Adipose tissue (tissue), 3 donors: ENCODE data around the gene LRRC59. TPM values are rescaled to one million over a fixed set of nuclear protein-coding genes. Genes with fewer than 3 reads are reported as not detected.

Experiments
- H3K27ac ChIP-seq: one replicate; pipeline ENCODE4 v1.5.1; 2013; ENCODE audit warnings: low read depth, low read length
- WGBS, 3 donors: extraction: QIAGEN DNeasy Blood & Tissue Kit; methylation state at CpG; one replicate each; pipeline ENCODE4 v1.1.7; 2013; 5-methylcytosine and 5-hydroxymethylcytosine counted together
- polyA plus RNA-seq, 3 donors: library from polyadenylated mRNA; stranded (reverse); fragments of 200-250 nt; gene quantifications; one replicate each; pipeline ENCODE4 v1.2.3, GENCODE V29; 2013
- donor health status: healthy with polysubstance abuse.
- donor health status: Bipolar disorder and iron deficiency.
- donor health status: healthy.

Gene LRRC59
- polyA plus RNA-seq, 3 donors: 57.1 to 74.7 (median 63.1) TPM

GRCh38 chr17:50371526-50371925, 25.8 kb downstream of the LRRC59 start:
- 91 to 93% (median 92%) methylated on average over 2 of the region's 2 CpGs for WGBS, 3 donors
- H3K27ac ChIP-seq: no peak overlapping the region

GRCh38 chr17:50370052-50370451, 27.3 kb downstream of the LRRC59 start:
- no peak overlapping the region for H3K27ac ChIP-seq
- 93 to 96% (median 94%) methylated on average over 5 of the region's 5 CpGs for WGBS, 3 donors

- no peak overlapping the region for H3K27ac ChIP-seq
- 46 to 91% (median 89%) methylated on average over 1 of the region's 1 CpG for WGBS, 3 donors
Observed at GRCh38 chr17:50367401-50367800, 29.9 kb downstream of the LRRC59 start.

GRCh38 chr17:50365649-50366393, 31.5 kb downstream of the LRRC59 start:
- 89 to 93% (median 89%) methylated on average over 14 of the region's 14 CpGs for WGBS, 3 donors
- H3K27ac ChIP-seq: no peak overlapping the region

- WGBS, 3 donors: 56 to 82% (median 65%) methylated on average over 2 of the region's 2 CpGs
Observed at GRCh38 chr17:50365165-50365564, 32.2 kb downstream of the LRRC59 start.

GRCh38 chr17:50364715-50365114, 32.6 kb downstream of the LRRC59 start:
- WGBS, 3 donors: 80 to 85% (median 80%) methylated on average over 9 of the region's 9 CpGs
- no peak overlapping the region for H3K27ac ChIP-seq

More at GRCh38 chr17:50365165-50365564, 32.2 kb downstream of the LRRC59 start:
- no peak overlapping the region for H3K27ac ChIP-seq

- 55 to 74% (median 68%) methylated on average over 4 of the region's 4 CpGs for WGBS, 3 donors
Observed at GRCh38 chr17:50364061-50364458, 33.3 kb downstream of the LRRC59 start.

GRCh38 chr17:50363217-50364060, 33.9 kb downstream of the LRRC59 start:
- WGBS, 3 donors: 56 to 58% (median 56%) methylated on average over 8 of the region's 8 CpGs
- no peak overlapping the region for H3K27ac ChIP-seq

More at GRCh38 chr17:50364061-50364458, 33.3 kb downstream of the LRRC59 start:
- H3K27ac ChIP-seq: no peak overlapping the region

- H3K27ac ChIP-seq: no peak overlapping the region
- WGBS, 3 donors: 73 to 79% (median 77%) methylated on average over 7 of the region's 7 CpGs
Observed at GRCh38 chr17:50362661-50363060, 34.7 kb downstream of the LRRC59 start.

- WGBS, 3 donors: 29 to 34% (median 33%) methylated on average over 11 of the region's 11 CpGs
- H3K27ac ChIP-seq: no peak overlapping the region
Observed at GRCh38 chr17:50361561-50362480, 35.5 kb downstream of the LRRC59 start.

- 82 to 87% (median 85%) methylated on average over 11 of the region's 11 CpGs for WGBS, 3 donors
- H3K27ac ChIP-seq: no peak overlapping the region
Observed at GRCh38 chr17:50360486-50361115, 36.7 kb downstream of the LRRC59 start.

- no peak overlapping the region for H3K27ac ChIP-seq
- 83 to 86% (median 84%) methylated on average over 13 to 14 of the region's 14 CpGs for WGBS, 3 donors
Observed at GRCh38 chr17:50359998-50360461, 37.3 kb downstream of the LRRC59 start.

- H3K27ac ChIP-seq: no peak overlapping the region
- 67 to 82% (median 78%) methylated on average over 5 of the region's 5 CpGs for WGBS, 3 donors
Observed at GRCh38 chr17:50359005-50359699, 38.2 kb downstream of the LRRC59 start.

GRCh38 chr17:50358177-50358576, 39.1 kb downstream of the LRRC59 start:
- WGBS, 3 donors: 94 to 96% (median 95%) methylated on average over 17 of the region's 17 CpGs
- H3K27ac ChIP-seq: no peak overlapping the region

GRCh38 chr17:50356892-50357510, 40.3 kb downstream of the LRRC59 start:
- 90 to 98% (median 96%) methylated on average over 12 of the region's 12 CpGs for WGBS, 3 donors
- no peak overlapping the region for H3K27ac ChIP-seq

- no peak overlapping the region for H3K27ac ChIP-seq
- 92 to 94% (median 93%) methylated on average over 12 of the region's 12 CpGs for WGBS, 3 donors
Observed at GRCh38 chr17:50356418-50356817, 40.9 kb downstream of the LRRC59 start.
